NT2/D1 (cell line): ENCODE measurements around the gene RASAL2.

ENCODE experiments used
- SUZ12 ChIP-seq: IDR thresholded peaks from 2 replicates; pipeline ENCODE4 v1.6.1; 2011; ENCODE audit not compliant: insufficient read length, insufficient read depth; ENCODE audit errors: extremely low read depth
- YY1 ChIP-seq: IDR thresholded peaks from 2 replicates; pipeline ENCODE4 v1.6.1; 2011; ENCODE audit not compliant: insufficient read length, insufficient read depth

DNA sequence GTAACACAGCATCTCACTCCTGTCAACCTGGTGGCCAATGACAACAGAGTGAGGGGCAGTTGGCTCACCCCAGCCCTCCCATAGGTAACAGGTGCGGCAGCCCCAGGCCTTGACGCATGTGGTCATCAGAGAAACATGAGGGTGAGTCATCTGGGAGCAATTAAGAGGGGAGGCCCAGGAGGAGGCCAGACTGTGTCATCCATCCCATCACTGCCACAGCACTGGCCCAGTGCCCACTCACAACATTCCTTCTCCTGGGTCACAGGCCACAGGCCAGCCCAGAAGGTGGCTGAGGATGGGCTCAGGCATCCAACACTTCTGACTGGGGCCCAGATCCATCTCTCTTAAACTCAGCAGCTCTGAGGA lies 436.1 kb downstream of the RASAL2 start:
- no peak for TF ChIP-seq YY1
- TF ChIP-seq SUZ12: no peak
